ENCODE results near the gene NPTN.

DNA sequence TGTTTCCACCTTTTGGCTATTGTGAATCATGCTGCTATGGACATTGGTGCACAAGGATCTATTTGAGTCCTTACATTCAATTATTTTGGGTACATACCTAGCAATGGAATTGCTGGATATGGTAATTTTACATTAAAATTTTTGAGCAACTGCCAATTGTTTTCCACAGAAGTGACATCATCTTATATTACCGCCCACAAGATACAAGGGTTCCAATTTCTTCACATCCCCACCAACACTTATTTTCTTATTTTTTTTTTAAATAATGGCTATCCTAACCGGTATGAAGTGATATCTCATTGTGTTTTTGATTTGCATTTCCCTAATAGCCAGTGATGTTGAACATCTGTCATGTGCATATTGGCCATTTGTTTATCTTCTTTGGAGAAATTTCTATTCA, 22.5 kb upstream of the NPTN start:
- TF ChIP-seq SUZ12 (IDR thresholded peaks at IDR 0.05) (no peak), BHLHE40 (IDR thresholded peaks at IDR 0.05; ENCODE audit: borderline replicate concordance) (no peak), SP1 (IDR thresholded peaks at IDR 0.05) (no peak), NFRKB (IDR thresholded peaks at IDR 0.05) (no peak), FOXK2 (IDR thresholded peaks at IDR 0.05) (no peak), ZNF384 (IDR thresholded peaks at IDR 0.05) (no peak), FOXM1 (IDR thresholded peaks at IDR 0.05; ENCODE audit: borderline replicate concordance) (no peak), ELF4 (IDR thresholded peaks at IDR 0.05) (no peak)
- TF ChIP-seq, protein P1, sequence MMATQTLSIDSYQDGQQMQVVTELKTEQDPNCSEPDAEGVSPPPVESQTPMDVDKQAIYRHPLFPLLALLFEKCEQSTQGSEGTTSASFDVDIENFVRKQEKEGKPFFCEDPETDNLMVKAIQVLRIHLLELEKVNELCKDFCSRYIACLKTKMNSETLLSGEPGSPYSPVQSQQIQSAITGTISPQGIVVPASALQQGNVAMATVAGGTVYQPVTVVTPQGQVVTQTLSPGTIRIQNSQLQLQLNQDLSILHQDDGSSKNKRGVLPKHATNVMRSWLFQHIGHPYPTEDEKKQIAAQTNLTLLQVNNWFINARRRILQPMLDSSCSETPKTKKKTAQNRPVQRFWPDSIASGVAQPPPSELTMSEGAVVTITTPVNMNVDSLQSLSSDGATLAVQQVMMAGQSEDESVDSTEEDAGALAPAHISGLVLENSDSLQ (IDR thresholded peaks at IDR 0.05), result no peak

Measured in HEK293T (cell line).